PC-9 (cell line): ENCODE data around the gene RHO. TPM values are rescaled to one million over a fixed set of nuclear protein-coding genes. Genes with fewer than 3 reads are reported as not detected.

Experiments
- BruUV-seq: library from RNA; stranded (reverse); fragments of 400-500 nt; replicated peaks from 2 replicates; lab custom pipeline; 2021; lab: Mats Ljungman, UMichigan
- CTCF ChIA-PET: fragments of 300-600 bp; sonication (Branson Sonifier 250); formaldehyde crosslinking; loops from one replicate; lab custom pipeline; 2022; ENCODE audit warnings: antibody characterized with exemption; lab: Charles Lee
- POLR2A ChIA-PET: fragments of 300-600 bp; sonication (Branson Sonifier 250); formaldehyde crosslinking; loops from one replicate; lab custom pipeline; 2022; ENCODE audit warnings: antibody characterized with exemption; ENCODE audit not compliant: unreplicated experiment; lab: Charles Lee
- DNase-seq, 2 experiments: peaks; one replicate each; pipeline versions ENCODE4 v3.0.0 to v3.0.0-alpha.2; 2015 to 2022; ENCODE audit warnings: mixed read lengths in 1 of 2
- H2AFZ ChIP-seq: fragments of 200-600 bp; sonication (generic); 2 replicates; pipeline ENCODE4 v1.8.1; 2017; ENCODE audit warnings: antibody characterized with exemption
- H3F3A ChIP-seq: fragments of 200-600 bp; sonication (generic); 2 replicates; pipeline ENCODE4 v1.8.1; 2017; ENCODE audit warnings: antibody characterized with exemption, mild to moderate bottlenecking, low read depth; ENCODE audit not compliant: insufficient read depth
- H3K27ac ChIP-seq: fragments of 200-600 bp; sonication (generic); 2 replicates; pipeline ENCODE4 v1.6.1; 2016; ENCODE audit warnings: mixed run types
- H3K27me3 ChIP-seq: fragments of 200-600 bp; sonication (generic); 2 replicates; pipeline ENCODE4 v1.6.1; 2016; ENCODE audit warnings: low read depth, mixed run types; ENCODE audit not compliant: insufficient read depth
- H3K36me3 ChIP-seq: fragments of 200-600 bp; sonication (generic); 2 replicates; pipeline ENCODE4 v1.6.1; 2016; ENCODE audit warnings: low read depth, mixed run types
- H3K4me1 ChIP-seq: fragments of 200-600 bp; sonication (generic); replicated peaks from 2 replicates; pipeline ENCODE4 v1.6.1; 2016; ENCODE audit warnings: mixed run types; ENCODE audit not compliant: insufficient read depth
- H3K4me2 ChIP-seq: fragments of 200-600 bp; sonication (generic); 2 replicates; pipeline ENCODE4 v1.6.1; 2017; ENCODE audit warnings: mixed run types
- H3K4me3 ChIP-seq: fragments of 200-600 bp; sonication (generic); 2 replicates; pipeline ENCODE4 v1.6.1; 2016; ENCODE audit warnings: mixed run types
- H3K79me2 ChIP-seq: fragments of 200-600 bp; sonication (generic); 2 replicates; pipeline ENCODE4 v1.6.1; 2017; ENCODE audit warnings: low read depth, mixed run types
- H3K9me2 ChIP-seq: fragments of 200-600 bp; sonication (generic); 2 replicates; pipeline ENCODE4 v1.8.1; 2017; ENCODE audit warnings: mild to moderate bottlenecking; ENCODE audit not compliant: insufficient read depth
- H3K9me3 ChIP-seq: fragments of 200-600 bp; sonication (generic); 2 replicates; pipeline ENCODE4 v1.8.1; 2016; ENCODE audit warnings: low read depth; ENCODE audit not compliant: insufficient read depth
- H4K20me1 ChIP-seq: fragments of 200-600 bp; sonication (generic); 2 replicates; pipeline ENCODE4 v1.8.1; 2017; ENCODE audit not compliant: insufficient read depth
- CTCF ChIP-seq: fragments of 200-600 bp; sonication (generic); conservative IDR thresholded peaks from 2 replicates; pipeline ENCODE4 v1.6.1; 2017; ENCODE audit warnings: mixed run types, antibody characterized with exemption, mild to moderate bottlenecking, moderate library complexity
- EZH2 ChIP-seq: fragments of 200-600 bp; sonication (generic); IDR thresholded peaks from 2 replicates; pipeline ENCODE4 v1.8.0; 2017; ENCODE audit warnings: antibody characterized with exemption, low read depth
- intact Hi-C: fragments of 100-400 bp; cut with micrococcal nuclease; formaldehyde crosslinking; loops from one replicate; pipeline ENCODE4 v1.10.0; 2022; ENCODE audit not compliant: unreplicated experiment
- total RNA-seq: library from RNA; stranded (reverse); gene quantifications from 2 replicates; pipeline ENCODE4 v1.2.3, GENCODE V29; 2021

RHO gene
- total RNA-seq, 1 experiment from 2014 or later, result not detected

- no TSS peak for BruUV-seq
- Histone ChIP-seq H3K79me2 (no peaks in the 10 kb centered on the region), H3K9me2 (no peaks in the 10 kb centered on the region), H3K36me3 (no peaks in the 10 kb centered on the region), H3K4me2 (no peak overlapping the region), H3K4me1 (no peaks in the 10 kb centered on the region), H3K27ac (no peak overlapping the region), H3K4me3 (no peak overlapping the region), H4K20me1 (no peaks in the 10 kb centered on the region), H2AFZ (no peak overlapping the region), H3K27me3 (no peaks in the 10 kb centered on the region), H3K9me3 (no peaks in the 10 kb centered on the region), H3F3A (no peaks in the 10 kb centered on the region)
- ChIA-PET CTCF (interaction anchor here (0.6 kb wide), 1 partner anchor 419 kb away, joined by 3 read pairs; no protein-coding TSS in a partner anchor), POLR2A (no interaction called here)
- TF ChIP-seq EZH2, result no peak
- DNase-seq, result no peak
- intact Hi-C loops, result no loop called here
Observed at GRCh38 chr3:129576514-129577352, 48.3 kb downstream of the RHO start.

- Histone ChIP-seq H3K9me3 (no peaks in the 10 kb centered on the region), H3K36me3 (no peaks in the 10 kb centered on the region), H3K4me3 (no peak overlapping the region), H3K4me2 (no peak overlapping the region), H3K27me3 (no peaks in the 10 kb centered on the region), H3F3A (no peaks in the 10 kb centered on the region), H2AFZ (no peak overlapping the region), H3K79me2 (no peaks in the 10 kb centered on the region), H3K27ac (no peak overlapping the region), H4K20me1 (no peaks in the 10 kb centered on the region), H3K4me1 (no peaks in the 10 kb centered on the region), H3K9me2 (no peaks in the 10 kb centered on the region)
- no TSS peak for BruUV-seq
- no peak for DNase-seq
- no peak for TF ChIP-seq CTCF
- TF ChIP-seq EZH2, result no peak
- ChIA-PET POLR2A (no interaction called here), CTCF (no interaction called here)
- intact Hi-C loops, result no loop called here
Observed at GRCh38 chr3:129577366-129577765, 48.9 kb downstream of the RHO start.

DNA sequence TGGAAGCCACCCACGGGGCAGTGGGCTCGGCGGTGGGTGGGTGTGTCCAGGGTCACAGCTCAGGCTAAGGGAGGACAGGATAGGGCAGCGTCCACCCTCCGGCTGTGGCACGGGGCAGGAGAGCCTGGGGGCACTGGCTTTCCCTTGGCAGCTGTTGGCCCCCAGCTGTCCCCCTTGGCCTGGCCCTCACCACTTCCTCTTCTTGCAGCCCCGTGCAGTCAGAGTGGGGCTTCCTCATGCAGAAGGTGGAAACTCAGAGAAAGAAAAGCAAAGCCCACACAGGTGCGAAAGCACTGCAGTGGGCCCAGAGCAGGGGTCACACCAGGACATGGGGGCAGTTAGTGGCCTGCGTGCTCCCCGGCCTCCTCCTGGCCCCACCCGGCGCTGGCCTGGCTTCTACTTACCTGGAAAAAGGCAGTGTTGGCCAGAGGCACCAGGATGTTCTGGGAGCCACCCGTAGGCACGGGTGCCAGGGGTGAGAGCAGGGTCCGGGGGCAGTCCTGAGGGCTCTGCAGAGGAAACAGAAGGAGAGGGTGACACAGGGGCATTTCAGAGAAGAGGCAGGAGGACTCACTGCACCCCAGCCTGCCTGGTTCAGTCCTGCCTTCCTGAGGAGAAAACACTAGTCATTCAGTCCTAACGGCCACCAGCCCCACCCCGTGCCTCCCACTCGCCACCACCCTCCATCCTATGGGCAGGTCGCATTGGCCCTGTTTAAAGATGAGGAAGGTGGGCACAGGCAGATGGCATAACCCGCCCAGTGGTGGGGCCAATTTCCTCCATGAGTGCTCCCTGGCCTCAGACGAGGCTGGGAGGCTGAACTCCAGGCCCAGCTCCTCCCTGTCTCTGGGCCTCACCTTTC is 49.7 kb downstream of the RHO start:
- Histone ChIP-seq H3K4me1 (no peaks in the 10 kb centered on the region), H3K9me2 (no peaks in the 10 kb centered on the region), H3K27ac (no peak overlapping the region), H3K36me3 (no peaks in the 10 kb centered on the region), H4K20me1 (no peaks in the 10 kb centered on the region), H3K27me3 (no peaks in the 10 kb centered on the region), H3K4me3 (no peak overlapping the region), H3K4me2 (no peak overlapping the region), H3F3A (no peaks in the 10 kb centered on the region), H3K79me2 (no peaks in the 10 kb centered on the region), H2AFZ (no peak overlapping the region), H3K9me3 (no peaks in the 10 kb centered on the region)
- intact Hi-C loops, result no loop called here
- TF ChIP-seq CTCF (no peak), EZH2 (no peak)
- no TSS peak for BruUV-seq
- no peak for DNase-seq
- CTCF ChIA-PET, result no interaction called here
- POLR2A ChIA-PET, result no interaction called here
